Endothelial cell of umbilical vein (primary cell): ENCODE measurements around the gene CNTNAP1. TPM values are rescaled to one million over a fixed set of nuclear protein-coding genes. Genes with fewer than 3 reads are reported as not detected.

Experiments used
- BruUV-seq: library from RNA; stranded (reverse); fragments of 400-500 nt; replicated peaks from 2 replicates; lab custom pipeline; 2021; lab: Mats Ljungman, UMichigan
- CTCF ChIA-PET: fragments of 300-600, 350-600 bp; sonication (Branson Sonifier 250); formaldehyde crosslinking; loops from one replicate; lab custom pipeline; 2021; ENCODE audit warnings: antibody characterized with exemption, inconsistent platforms; lab: Charles Lee
- POLR2A ChIA-PET: fragments of 300-600, 350-600 bp; sonication (Branson Sonifier 250); formaldehyde crosslinking; loops from one replicate; lab custom pipeline; 2021; ENCODE audit warnings: antibody characterized with exemption, inconsistent platforms; lab: Charles Lee
- DNase-seq: peaks from one replicate; pipeline ENCODE4 v3.0.0-alpha.2; 2011; ENCODE audit warnings: low read depth, low spot score
- FAIRE-seq: peaks from 2 replicates; lab custom pipeline; 2011; peaks lifted over from hg19 to GRCh38; lab: Jason Lieb, UNC
- H2AFZ ChIP-seq: 2 replicates; pipeline ENCODE4 v1.6.0; 2012; ENCODE audit warnings: low read depth, low read length, control low read depth, inconsistent platforms
- H3K27ac ChIP-seq: 2 replicates; pipeline ENCODE4 v1.5.1; 2011; ENCODE audit warnings: low read depth, mild to moderate bottlenecking, control low read depth, low read length, moderate library complexity; ENCODE audit not compliant: insufficient read depth
- H3K27me3 ChIP-seq, 2 experiments: 2 replicates each; pipeline versions ENCODE4 v1.6.0 to v1.6.1; 2011; ENCODE audit warnings: low read length in 2 of 2, mixed read lengths in 1 of 2; ENCODE audit not compliant: control insufficient read depth in 2 of 2, insufficient read depth in 2 of 2
- H3K36me3 ChIP-seq, 2 experiments: 2 replicates in 1 of 2; 3 replicates in 1 of 2; pipeline ENCODE4 v1.5.1; 2011; ENCODE audit warnings: low read length in 2 of 2, mild to moderate bottlenecking in 1 of 2, moderate library complexity in 1 of 2; ENCODE audit not compliant: control insufficient read depth in 2 of 2, insufficient read depth in 2 of 2; ENCODE audit errors: extremely low read depth in 1 of 2
- H3K4me1 ChIP-seq: 3 replicates; pipeline ENCODE4 v1.5.1; 2011; ENCODE audit warnings: mild to moderate bottlenecking, low read length; ENCODE audit not compliant: control insufficient read depth, insufficient read depth; ENCODE audit errors: extremely low read depth
- H3K4me2 ChIP-seq: 2 replicates; pipeline ENCODE4 v1.6.1; 2011; ENCODE audit warnings: low read length, control low read depth, mixed read lengths; ENCODE audit not compliant: insufficient read depth
- H3K4me3 ChIP-seq, 3 experiments: fragments of 200-600 bp in 1 of 3; sonication (generic), shearing (Covaris generic) in 1 of 3; replicated peaks in 1 of 3; 2 replicates each; pipeline ENCODE4 v1.5.1; 2011 to 2016; ENCODE audit warnings: control low read depth in 3 of 3, low read length in 3 of 3, mild to moderate bottlenecking in 2 of 3, inconsistent platforms in 1 of 3, low read depth in 1 of 3, moderate library complexity in 1 of 3; ENCODE audit not compliant: insufficient read depth in 1 of 3
- H3K79me2 ChIP-seq: 2 replicates; pipeline ENCODE4 v1.6.0; 2012; ENCODE audit warnings: low read length, inconsistent platforms; ENCODE audit not compliant: control insufficient read depth, insufficient read depth
- H3K9ac ChIP-seq: replicated peaks from 2 replicates; pipeline ENCODE3; 2011; ENCODE audit warnings: low read length, control low read depth; ENCODE audit not compliant: insufficient read depth; ENCODE audit errors: extremely low read depth
- H3K9me1 ChIP-seq: replicated peaks from 3 replicates; pipeline ENCODE4 v1.6.0; 2011; ENCODE audit warnings: mild to moderate bottlenecking, low read length; ENCODE audit not compliant: control insufficient read depth, insufficient read depth; ENCODE audit errors: extremely low read depth
- H3K9me3 ChIP-seq: replicated peaks from 2 replicates; pipeline ENCODE4 v1.5.1; 2012; ENCODE audit warnings: low read length, inconsistent platforms; ENCODE audit not compliant: control insufficient read depth, insufficient read depth
- H4K20me1 ChIP-seq: replicated peaks from 2 replicates; pipeline ENCODE3; 2011; ENCODE audit warnings: mild to moderate bottlenecking, low read length; ENCODE audit not compliant: control insufficient read depth, insufficient read depth; ENCODE audit errors: extremely low read depth
- CTCF ChIP-seq, 2 donors: IDR thresholded peaks; 1 replicate in 1 of 2; 2 replicates in 1 of 2; pipeline ENCODE4 v1.5.1; 2011; ENCODE audit warnings: low read length in 2 of 2, mild to moderate bottlenecking in 2 of 2, moderate library complexity in 2 of 2, control low read depth in 1 of 2, inconsistent platforms in 1 of 2, low read depth in 1 of 2; ENCODE audit not compliant: insufficient read depth in 1 of 2; ENCODE audit errors: extremely low read depth in 1 of 2
- EZH2 ChIP-seq: IDR thresholded peaks from 2 replicates; pipeline ENCODE4 v1.6.1; 2012; ENCODE audit warnings: borderline replicate concordance, low read depth, mild to moderate bottlenecking, moderate library complexity, low read length, inconsistent platforms; ENCODE audit not compliant: severe bottlenecking
- FOS ChIP-seq: IDR thresholded peaks from 2 replicates; pipeline ENCODE4 v1.6.1; 2011; ENCODE audit warnings: mild to moderate bottlenecking, low read length, moderate library complexity, borderline replicate concordance; ENCODE audit not compliant: insufficient read depth
- GATA2 ChIP-seq: IDR thresholded peaks from 2 replicates; pipeline ENCODE4 v1.7.0; 2011; ENCODE audit warnings: low read depth, mild to moderate bottlenecking, moderate library complexity, mixed read lengths, low read length; ENCODE audit not compliant: insufficient read length, insufficient read depth
- JUN ChIP-seq: IDR thresholded peaks from 2 replicates; pipeline ENCODE4 v1.6.1; 2011; ENCODE audit warnings: borderline replicate concordance, low read depth; ENCODE audit not compliant: insufficient read length, insufficient read depth
- MAX ChIP-seq: IDR thresholded peaks from 2 replicates; pipeline ENCODE4 v1.6.1; 2011; ENCODE audit not compliant: insufficient read depth, insufficient read length
- MYC ChIP-seq: IDR thresholded peaks from one replicate; pipeline ENCODE4 v1.6.1; 2011; ENCODE audit warnings: mild to moderate bottlenecking, low read depth, low read length
- POLR2A ChIP-seq: IDR thresholded peaks from 2 replicates; pipeline ENCODE4 v1.6.1; 2012; ENCODE audit warnings: low read depth, mild to moderate bottlenecking, control low read depth, low read length
- POLR2AphosphoS5 ChIP-seq: IDR thresholded peaks from 2 replicates; pipeline ENCODE4 v1.6.1; 2012; ENCODE audit warnings: low read depth, mild to moderate bottlenecking, control low read depth, low read length, moderate library complexity; ENCODE audit not compliant: insufficient read depth
- dilution Hi-C: fragments of 300-500 bp; cut with MboI; formaldehyde crosslinking; loops from one replicate; pipeline ENCODE4 v1.15.0; 2019; ENCODE audit warnings: low sequenced_read_pairs; ENCODE audit not compliant: extremely low pct_ligation_motif_present
- intact Hi-C: fragments of 100-400 bp; cut with micrococcal nuclease; formaldehyde crosslinking; loops from one replicate; pipeline ENCODE4 v1.10.0; 2022
- polyA plus RNA-seq, 4 experiments: library from polyadenylated mRNA; depleted of rRNA in 3 of 4; stranded (reverse) in 3 of 4; unstranded in 1 of 4; fragments of >200 nt; gene quantifications; 2 replicates each; pipeline versions ENCODE4 v1.2.1 to v1.2.3, GENCODE V29; 2011 to 2012; ENCODE audit warnings: missing spikeins in 1 of 4
- total RNA-seq: library from RNA; stranded (reverse); gene quantifications from 2 replicates; pipeline ENCODE4 v1.2.3, GENCODE V29; 2021

Gene CNTNAP1
- total and polyA plus RNA-seq, 2 donors (not counting 3 experiments of a cell fraction or from before 2014, with no cell fraction given) = 26.3 to 44.8 TPM

- FAIRE-seq = no peak
- Histone ChIP-seq H3K9ac (no peak overlapping the region), H3K27me3 (no peaks in the 10 kb centered on the region), H3K9me1 (no peaks in the 10 kb centered on the region), H3K79me2 (no peaks in the 10 kb centered on the region), H3K36me3 (peaks cover 8 to 9% of the 10 kb centered on the region in 2 experiments), H3K4me1 (no peaks in the 10 kb centered on the region), H3K27ac (no peak overlapping the region), H2AFZ (no peak overlapping the region), H3K4me3 (no peak overlapping the region), H3K4me2 (no peak overlapping the region), H3K9me3 (no peaks in the 10 kb centered on the region), H4K20me1 (no peaks in the 10 kb centered on the region)
- intact Hi-C loops = no loop called here
- dilution Hi-C loops = no loop called here
- DNase-seq = no peak
- TF ChIP-seq GATA2 = no peak
- no peak for TF ChIP-seq POLR2AphosphoS5
- TF ChIP-seq FOS = no peak
- no peak for TF ChIP-seq MYC
- TF ChIP-seq MAX = no peak
- TF ChIP-seq JUN = no peak
- TF ChIP-seq EZH2 = no peak
- TF ChIP-seq CTCF (IDR thresholded peaks at IDR 0.05; ENCODE audit: extremely low read depth in 1 of 2, insufficient read depth in 1 of 2, low read depth in 1 of 2, low read length in 2 of 2) = no peak
- no peak for TF ChIP-seq POLR2A
- no TSS peak for BruUV-seq
- POLR2A ChIA-PET = no interaction called here
- CTCF ChIA-PET = interaction anchor here (3.6 to 4.4 kb wide), 2 partner anchors 40 to 101 kb away, joined by 25 to 35 read pairs; partner anchors contain the start of gene BECN1
These were observed 41.3 kb downstream of the CNTNAP1 start for GRCh38 chr17:42723636-42724035.
